DMS153 treated with DMSO at 0.1 percent for 48 hours (cell line): ENCODE data around the gene LY6G6C.
A peak's percentile ranks its signal among the peaks of the same experiment; 100 is the strongest.
"Not testable (repeated sequence)": the region's sequence is repeated elsewhere in the genome, so short reads cannot be mapped to it uniquely, and the experiment has no call there.

Experiments
- DNase-seq: peaks from one replicate; lab custom pipeline; 2025; ENCODE audit not compliant: unreplicated experiment; lab: John Stamatoyannopoulos, UW

Gene LY6G6C

DNA sequence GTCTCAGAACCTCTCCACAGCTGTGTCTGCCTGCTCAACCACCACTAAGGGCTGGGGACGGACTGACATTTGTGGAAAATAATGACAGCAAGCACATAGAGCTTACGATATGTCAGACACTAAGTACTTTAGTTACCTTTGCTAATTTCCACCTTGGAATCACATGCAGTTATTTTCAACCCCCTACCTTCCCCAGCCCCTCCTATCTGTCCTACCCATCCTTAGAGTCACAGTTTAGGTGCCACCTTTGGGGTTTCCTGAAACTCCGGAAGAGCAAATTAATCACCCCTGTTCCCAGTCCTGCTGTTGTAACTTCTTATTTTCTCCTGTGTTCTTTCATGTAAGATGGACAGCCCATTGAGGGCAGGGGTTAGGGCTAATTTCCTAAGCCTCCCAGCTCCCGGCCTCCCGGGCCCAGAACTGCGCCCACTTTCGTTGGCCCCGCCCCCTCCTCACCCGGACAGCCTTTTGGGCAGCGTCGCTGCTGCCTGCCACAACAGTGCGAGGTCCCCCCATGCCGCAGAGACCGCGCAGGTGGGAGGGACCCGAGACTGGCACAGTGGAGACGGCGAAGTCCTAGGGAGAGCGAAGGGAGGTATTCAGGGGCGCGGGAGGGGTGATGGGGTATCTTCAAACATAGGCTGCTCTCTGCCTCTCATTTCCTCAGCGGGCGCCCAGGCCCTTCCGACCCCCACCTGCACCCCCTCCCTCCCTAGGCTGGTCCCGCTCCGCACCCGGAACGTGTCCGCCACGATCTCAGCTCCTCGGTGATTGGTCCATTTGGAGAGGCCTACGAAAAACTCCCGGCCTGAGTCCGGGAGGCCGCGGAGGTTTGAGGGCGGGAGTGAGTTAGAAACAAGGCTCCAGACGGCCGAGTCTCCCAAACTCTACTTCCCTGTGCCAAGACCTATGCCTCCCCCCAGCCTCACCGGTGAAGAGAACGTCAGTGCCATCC is 6.4 kb upstream of the LY6G6C start:
- DNase-seq, result no peak

DNA sequence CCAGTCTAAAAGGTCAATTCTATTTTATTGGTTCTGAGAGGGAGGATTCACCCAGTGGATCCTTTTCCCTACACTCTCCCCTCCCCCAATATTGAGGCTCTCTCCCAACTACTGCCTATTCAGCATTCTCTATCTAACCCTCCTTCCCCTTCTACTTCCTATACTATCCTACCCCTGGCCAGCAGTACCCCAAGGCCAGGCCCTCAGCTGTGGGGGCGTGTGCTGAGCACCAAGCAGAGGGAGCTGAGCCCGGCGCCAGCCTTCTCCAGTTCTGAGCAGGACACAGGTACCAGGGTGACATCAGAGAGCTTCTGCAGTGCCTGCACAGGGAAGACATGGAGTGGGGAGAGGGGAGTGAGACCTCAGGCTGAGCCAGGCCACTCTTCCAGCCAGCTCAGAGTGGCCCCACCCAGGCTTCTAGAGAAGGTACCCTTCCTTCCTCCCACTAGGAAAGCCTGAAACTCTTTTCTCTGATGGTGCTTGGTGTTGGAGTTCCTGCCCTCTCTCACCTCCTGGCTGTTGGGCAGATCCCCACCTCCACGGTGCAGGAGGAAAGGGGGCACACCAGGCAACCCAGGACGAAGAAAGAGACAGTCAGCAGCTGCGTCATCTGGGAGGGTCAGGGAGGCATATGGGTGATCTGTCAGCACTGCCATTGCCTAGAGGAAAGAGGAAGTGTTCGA is 5.6 kb upstream of the LY6G6C start:
- DNase-seq, result no peak

DNA sequence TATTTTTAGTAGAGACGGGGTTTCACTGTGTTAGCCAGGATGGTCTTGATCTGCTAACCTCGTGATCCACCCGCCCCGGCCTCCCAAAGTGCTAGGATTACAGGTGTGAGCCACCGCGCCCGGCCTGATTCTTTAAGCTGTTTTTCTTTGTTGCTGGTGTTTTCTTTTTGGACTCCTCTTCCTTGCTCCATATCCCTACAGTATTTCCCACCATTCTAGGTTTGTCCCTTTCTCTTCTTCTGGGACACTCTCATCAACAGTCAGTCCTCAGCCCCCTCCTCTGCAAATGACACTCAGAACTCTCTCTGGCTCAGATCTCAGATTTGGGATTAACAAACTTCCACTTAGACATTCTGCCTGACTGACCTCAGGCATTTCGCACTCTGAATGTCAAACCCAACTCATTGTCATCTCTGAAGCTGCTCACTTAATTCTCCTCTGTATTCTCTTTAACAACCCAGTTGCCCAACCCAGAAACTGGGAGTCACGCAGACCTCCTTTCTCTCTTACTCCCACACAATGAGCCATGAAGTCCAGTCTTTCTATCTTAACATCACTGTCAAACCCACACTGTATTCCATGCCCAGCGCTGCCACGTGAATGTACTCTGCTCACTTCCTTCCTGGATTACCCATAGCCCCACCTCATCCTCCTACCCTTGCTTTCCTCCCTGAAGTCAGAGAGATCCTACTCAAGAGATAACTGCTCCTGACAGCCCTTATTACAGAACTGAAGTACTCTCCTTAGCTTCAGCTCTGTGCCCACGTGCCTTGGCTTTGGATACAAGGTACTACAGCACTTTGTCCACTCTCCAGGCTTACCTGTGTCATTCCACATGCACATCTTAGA is 4.2 kb upstream of the LY6G6C start:
- no peak for DNase-seq

DNA sequence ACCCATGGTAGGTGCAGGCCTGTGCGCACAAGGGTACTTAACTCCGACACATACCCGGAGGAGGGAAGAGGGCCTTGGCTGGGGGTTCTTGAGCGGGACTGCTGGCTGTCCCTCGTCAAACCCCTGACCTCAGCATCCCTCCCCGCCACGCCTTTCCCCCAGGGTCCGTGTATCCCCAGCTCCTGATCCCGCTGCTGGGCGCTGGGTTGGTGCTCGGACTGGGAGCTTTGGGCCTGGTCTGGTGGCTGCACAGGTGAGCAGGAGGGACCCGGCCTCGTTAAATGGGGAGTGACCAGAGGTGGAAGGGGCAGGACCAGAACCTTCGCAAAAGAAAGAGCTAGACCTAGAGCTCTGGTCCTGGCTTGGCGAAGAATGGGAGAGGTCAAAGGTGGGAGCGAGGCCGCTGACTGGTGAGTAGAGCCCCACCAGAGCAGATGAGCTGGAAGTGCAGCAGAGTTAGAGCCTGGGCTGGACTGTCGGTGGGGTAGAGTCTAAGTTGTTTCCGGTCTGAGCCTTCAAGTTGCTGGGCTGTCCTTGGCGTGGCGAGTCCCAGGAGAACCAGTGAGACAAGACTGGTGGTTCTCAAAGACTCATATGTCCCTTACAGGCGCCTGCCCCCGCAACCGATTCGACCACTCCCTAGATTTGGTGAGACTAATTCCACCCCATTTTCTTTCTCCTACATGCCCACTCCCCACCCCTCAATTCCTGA is 2.6 kb upstream of the LY6G6C start:
- DNase-seq, result no peak

DNA sequence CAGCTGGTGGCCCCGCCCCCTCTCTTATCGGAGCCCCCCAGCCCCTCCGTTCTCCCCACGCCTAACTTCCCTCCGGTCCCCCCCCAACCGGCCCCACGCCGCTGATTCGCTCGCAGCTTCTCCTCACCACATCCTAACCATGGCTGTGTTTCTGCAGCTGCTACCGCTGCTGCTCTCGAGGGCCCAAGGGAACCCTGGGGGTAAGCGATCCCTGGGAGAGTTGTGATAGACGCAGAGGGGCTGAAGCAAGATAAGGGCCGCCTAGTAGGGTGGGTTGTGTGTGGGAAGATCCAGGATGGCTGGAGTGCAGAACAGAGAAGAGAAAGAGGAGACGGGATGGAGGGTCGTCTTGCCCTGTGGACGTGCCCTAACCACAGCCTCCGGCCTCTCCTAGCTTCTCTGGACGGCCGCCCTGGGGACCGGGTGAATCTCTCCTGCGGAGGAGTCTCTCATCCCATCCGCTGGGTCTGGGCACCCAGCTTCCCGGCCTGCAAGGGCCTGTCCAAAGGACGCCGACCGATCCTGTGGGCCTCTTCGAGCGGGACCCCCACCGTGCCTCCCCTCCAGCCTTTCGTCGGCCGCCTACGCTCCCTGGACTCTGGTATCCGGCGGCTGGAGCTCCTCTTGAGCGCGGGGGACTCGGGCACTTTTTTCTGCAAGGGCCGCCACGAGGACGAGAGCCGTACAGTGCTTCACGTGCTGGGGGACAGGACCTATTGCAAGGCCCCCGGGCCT is 1.9 kb upstream of the LY6G6C start, which contains the start of gene MPIG6B:
MPIG6B (plus strand) TSS at position 129 of the 735 bp plus-strand sequence; CDS start at position 140, 11 bp downstream.
- no peak for DNase-seq

DNA sequence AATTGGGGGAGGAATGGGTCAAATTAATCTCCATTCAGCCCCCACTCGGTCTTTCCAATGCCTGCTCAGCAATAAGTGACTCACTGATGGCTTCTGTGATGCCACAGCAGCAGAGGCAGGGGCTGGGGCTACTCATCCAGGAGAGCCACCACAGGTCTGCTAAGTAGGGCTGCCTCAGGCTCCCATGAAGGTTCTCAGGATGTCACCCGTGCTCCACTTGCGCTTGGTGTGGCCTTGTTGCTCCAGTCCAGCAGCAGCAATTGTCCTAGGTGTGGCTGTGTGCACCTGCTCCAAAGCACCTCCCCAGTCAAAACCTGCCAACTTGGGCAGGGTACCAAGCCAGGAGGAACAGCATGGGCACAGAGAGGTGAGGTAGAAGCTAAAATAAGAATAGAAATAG is 627 bp upstream of the LY6G6C start:
- DNase-seq, result no peak

DNA sequence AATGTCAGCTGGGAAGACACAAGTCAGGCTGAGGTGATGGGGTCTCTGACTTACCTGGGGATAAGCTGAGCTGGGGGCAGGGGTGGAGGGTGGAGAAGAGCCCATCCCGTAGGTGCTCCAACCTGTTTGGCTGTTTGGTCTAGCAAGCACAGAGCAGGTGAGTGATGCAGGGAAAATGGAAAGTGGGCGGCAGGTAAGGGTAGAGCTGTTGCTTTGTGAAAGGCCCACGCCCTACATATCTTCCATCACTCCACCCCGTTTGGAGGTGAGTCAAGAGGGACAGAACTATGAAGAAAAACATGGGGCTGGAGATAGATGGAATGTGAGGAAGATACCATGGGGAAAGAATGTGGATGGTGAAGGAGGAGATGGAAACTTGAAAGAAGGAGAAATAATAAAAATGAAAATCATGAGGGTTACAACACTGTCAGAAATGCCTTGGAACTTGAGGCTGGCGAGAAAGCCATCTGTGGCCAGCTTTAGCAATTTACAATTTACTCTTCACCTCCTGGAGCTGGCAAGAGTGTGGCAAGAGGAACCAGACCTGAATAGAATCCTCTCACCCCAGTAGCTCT is 1.3 kb downstream of the LY6G6C start:
- no peak for DNase-seq

DNA sequence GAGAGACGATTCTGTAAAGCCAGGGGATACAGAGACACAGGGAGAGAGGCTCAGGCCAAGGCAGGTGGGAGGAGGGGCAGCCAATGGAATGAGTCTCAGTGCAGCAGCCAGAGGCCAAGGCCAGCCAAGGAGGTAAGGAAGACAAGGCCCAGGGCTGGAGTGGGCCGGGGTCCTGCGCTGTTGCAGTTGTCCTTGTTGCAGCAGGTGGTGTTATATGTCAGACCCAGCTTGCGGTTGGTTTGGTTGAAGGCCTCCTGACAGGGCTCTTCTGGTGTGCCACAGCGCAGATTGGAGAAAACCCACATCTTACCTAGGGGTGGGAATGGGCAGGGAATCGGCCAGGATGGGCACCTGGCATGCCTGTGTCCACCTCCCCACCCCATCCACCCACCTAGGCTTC is 2.5 kb downstream of the LY6G6C start:
- no peak for DNase-seq

DNA sequence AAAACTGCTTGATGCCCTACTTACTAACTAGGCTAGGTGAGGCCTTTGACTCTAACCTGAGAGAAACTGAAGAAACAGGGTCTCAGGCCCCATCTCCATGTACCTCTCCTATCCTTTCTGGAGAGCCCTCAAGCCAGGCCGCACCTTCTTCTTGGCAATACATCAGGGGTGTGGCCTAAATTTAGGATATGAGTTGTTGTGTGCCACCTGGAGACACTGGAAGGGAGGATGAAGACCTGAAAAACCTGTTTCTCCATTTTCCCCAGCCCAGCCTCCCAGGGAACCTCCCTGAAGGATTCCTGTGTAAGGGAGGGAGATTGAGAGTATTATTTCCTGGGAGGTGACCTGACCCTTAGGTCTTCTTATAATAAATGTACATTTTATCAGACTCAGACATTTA is 3.3 kb downstream of the LY6G6C start:
- peak; percentile 42 for DNase-seq

DNA sequence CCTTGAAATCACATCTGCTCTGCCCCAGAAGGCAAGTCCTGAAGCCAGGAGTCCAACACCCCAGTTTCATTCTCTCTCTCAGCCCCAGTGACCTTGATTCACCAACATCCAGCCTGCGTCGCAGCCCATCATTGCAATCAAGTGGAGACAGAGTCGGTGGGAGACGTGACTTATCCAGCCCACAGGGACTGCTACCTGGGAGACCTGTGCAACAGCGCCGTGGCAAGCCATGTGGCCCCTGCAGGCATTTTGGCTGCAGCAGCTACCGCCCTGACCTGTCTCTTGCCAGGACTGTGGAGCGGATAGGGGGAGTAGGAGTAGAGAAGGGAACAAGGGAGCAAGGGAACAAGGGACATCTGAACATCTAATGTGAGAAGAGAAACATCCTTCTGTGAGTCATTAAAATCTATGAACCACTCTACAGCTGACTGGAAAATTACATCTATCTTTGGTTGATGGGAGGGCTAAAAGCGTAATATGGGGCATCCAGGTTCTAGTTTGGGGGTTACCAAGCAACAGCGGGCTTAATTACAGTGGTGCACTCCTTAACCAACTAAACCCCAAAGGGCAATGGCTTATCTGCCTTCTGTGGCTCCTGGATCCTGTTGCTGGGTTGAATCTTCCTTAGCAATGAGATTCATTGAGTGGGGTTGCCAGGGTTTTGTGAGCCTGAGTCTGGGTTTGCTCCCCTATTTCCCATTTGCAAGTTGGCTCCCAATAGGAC is 3.9 kb downstream of the LY6G6C start:
- no peak for DNase-seq

DNA sequence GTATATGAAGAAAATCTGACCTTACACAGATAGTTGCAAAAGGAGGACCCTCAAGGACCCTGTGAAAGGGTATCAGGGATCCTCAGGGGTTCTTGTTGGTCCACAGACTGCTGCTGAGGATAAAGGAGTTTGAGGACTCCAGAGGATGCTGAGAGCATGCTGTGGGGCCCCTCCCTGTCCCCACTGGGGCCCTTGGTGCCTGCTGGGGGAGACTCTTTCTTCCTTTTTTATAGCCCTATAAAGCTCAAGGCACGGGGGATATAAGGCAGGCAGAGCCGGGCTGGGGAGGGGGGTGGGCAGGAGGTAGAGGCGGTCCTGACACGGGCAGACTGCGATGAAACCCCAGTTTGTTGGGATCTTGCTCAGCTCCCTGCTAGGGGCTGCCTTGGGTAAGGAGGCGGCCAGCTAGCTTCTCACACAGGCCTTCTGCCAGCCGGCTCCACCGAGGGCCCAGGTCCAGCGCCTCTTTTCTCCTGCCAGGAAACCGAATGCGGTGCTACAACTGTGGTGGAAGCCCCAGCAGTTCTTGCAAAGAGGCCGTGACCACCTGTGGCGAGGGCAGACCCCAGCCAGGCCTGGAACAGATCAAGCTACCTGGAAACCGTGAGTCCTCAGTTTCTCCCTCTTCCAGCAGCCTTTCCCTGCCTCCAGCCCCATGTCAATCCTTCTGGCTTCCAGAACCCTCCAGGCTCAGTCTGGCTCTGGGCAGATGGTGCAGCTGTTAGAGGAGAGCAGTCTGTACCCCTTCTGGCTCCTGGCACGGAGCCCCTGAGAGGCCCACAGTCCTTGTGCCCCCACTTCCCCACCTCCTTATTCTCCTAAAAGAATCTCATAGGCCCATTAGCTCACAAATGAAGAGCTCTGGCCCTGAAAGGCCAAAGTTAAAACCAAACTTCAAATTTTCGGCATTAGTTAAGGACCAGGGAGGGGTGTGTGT is 6.3 kb downstream of the LY6G6C start, which contains the start of gene LY6G6D:
LY6G6D (plus strand) TSS at position 327 of the 937 bp plus-strand sequence; CDS start at position 335, 8 bp downstream.
- DNase-seq, result no peak

DNA sequence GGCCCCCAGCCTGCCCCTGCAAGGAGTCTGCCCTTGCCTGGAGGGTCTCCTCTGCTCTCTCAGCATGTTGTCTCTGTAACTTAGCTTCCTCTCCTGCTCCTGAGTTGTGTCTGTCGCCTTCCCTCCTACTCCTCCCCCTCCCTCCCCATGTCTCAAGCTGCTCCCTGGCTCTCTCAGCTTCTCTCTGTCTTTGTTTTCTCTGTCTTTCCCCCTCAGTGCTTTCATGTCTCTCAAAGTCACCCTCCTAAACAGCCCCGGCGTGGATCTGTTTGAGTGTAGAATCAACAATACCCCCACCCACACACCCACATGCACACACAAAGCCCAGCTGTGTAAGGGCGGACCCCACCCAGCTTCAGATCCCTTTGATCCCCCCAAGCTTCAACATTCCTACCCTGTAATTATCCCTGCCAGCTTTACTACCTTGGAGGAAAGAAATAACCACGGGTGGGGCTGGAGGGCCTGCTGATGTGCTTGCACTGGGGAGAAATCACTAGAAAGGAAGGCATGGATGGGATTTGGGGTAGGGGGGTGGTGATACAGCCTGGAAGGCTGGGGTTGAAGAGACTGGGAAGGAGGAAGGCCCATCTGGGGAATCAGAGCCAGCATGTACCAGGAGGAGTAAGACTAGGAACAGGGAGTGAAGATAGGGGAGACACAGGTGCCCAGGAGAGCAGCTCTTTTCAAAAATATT is 7.4 kb downstream of the LY6G6C start:
- DNase-seq, result no peak

DNA sequence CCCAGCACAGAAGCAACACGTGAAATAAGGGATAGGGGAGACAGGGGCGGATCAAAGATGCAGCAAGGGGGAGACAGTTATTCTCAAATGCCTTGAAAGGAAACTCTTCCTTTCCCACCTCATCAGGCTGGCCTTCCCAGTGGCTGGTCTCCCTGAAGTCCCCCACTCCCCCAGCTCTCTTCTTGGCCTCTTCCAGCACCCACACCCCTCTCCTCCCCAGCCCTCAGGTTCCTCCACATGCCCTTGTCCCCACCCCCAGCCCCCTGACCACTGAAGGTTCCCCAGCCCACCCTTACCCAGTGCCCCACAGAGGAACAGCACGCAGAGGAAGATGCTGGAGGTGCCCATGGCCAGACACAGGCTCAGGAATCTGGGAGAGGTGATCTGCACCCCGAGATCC is 8.1 kb downstream of the LY6G6C start:
- DNase-seq, result no peak

DNA sequence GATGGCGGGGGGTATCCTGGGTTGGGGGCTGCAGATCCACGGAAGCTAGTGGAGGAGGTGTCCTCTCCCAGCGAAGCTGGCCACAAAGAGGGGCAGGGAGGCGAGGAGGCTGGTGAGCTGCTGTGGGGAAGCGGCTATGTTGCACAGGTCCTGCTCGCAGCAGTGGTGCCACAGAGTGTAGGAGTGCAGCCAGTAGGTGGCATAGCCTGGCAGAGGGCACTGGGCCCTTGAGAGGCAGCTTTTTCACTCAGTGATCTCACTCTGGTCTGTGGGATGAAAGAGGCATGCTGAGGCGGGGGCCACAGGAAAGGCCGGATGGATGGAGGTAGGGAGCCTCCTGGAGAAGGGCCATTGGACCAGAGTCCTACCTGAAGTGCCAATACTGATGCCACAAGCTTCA is 9.2 kb downstream of the LY6G6C start:
- DNase-seq, result no peak

DNA sequence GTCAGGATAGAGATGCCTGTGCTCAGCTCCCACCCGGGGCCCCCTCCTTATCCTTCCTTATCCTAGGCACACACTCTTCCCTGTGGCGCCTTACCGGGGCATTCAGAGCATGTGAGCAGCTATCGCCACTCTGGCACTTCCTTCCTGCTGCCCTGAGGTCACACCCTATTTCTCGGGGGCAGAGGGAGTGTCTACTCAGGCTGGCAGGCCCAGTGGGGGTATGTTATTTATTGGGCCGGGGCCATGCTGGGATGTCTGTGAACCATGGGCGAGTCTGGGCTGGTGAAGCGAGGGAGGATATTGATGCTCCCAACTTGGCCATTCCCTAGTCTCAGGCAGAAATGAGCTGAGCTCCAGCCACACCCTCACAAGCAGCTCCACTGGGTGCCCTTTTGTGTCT is 10.3 kb downstream of the LY6G6C start:
- no peak for DNase-seq

DNA sequence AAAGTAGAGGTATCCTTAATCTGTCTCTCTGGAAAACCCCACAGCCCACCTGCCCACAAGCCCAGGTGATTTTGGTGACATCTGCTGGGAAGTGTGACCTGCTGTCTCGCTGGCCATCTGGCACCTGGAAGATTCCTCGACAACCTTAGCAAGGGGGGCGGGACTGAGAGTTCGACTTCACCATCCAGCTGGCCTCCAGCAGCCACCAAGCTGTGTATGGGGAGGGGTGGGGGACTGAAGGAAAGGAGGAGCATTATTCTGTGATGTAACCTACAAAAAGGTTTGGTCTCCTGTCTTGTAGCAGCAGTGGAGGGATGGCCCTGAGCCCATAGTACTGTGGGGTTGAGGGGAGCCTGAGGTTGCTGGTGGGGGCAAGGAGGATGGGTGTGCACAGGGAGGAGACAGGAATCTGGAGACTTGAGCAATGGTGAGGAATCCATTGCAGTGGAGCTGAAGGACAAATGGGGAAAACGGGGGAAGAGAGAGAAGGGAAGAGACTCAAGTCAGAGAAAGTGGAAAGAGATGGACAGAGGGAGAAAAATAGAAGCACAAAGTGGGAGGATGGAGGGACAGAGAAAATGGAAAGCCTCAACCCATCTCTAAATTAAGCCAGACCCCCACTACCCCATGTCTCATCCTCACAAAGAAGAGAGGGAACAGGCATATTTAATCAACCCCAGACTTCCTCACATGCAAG is 10.9 kb downstream of the LY6G6C start:
- no peak for DNase-seq

DNA sequence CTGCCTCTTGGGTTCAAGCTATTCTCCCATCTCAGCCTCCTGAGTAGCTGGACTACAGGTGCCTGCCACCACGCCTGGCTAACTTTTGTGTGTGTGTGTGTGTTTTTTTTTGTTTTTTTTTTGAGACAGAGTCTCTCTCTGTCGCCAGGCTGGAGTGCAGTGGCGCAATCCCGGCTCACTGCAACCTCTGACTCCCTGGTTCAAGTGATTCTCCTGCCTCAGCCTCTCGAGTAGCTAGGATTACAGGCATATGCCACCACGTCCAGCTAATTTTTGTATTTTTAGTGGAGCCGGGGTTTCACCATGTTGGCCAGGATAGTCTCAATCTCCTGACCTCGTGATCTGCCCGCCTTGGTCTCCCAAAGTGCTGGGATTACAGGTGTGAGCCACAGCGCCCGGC is 12.4 kb downstream of the LY6G6C start:
- not testable (repeated sequence) for DNase-seq
